D721Med (cell line): ENCODE results near the gene INPP5D.
"Not testable (repeated sequence)": the region's sequence is repeated elsewhere in the genome, so short reads cannot be mapped to it uniquely, and the experiment has no call there.

Source experiments
- DNase-seq: peaks from one replicate; pipeline ENCODE4 v3.0.0; 2011; ENCODE audit warnings: low spot score; ENCODE audit not compliant: insufficient read length
- FAIRE-seq: peaks from 2 replicates; lab custom pipeline; 2011; peaks lifted over from hg19 to GRCh38; lab: Jason Lieb, UNC
- CTCF ChIP-seq: IDR thresholded peaks from 2 replicates; pipeline ENCODE4 v1.5.1; 2012; ENCODE audit warnings: mild to moderate bottlenecking, control low read depth; ENCODE audit not compliant: insufficient read depth; ENCODE audit errors: missing control alignments

Gene INPP5D

GRCh38 chr2:233183869-233184418 is 123.8 kb downstream of the INPP5D start:
- DNase-seq (no peak), FAIRE-seq (no peak)
- TF ChIP-seq CTCF, result no peak

- FAIRE-seq, result no peak
- DNase-seq, result no peak
- no peak for TF ChIP-seq CTCF
These were observed 124.5 kb downstream of the INPP5D start for GRCh38 chr2:233184669-233185068.

GRCh38 chr2:233185330-233185729 is 125.2 kb downstream of the INPP5D start:
- DNase-seq (no peak), FAIRE-seq (no peak)
- no peak for TF ChIP-seq CTCF

- DNase-seq (no peak), FAIRE-seq (no peak)
- no peak for TF ChIP-seq CTCF
These were observed 125.8 kb downstream of the INPP5D start for GRCh38 chr2:233185963-233186362.

- DNase-seq (no peak), FAIRE-seq (no peak)
- no peak for TF ChIP-seq CTCF
These were observed 126.7 kb downstream of the INPP5D start for GRCh38 chr2:233186851-233187250.

- FAIRE-seq (no peak), DNase-seq (no peak)
- TF ChIP-seq CTCF, result no peak
These were observed 128.9 kb downstream of the INPP5D start for GRCh38 chr2:233189025-233189424.

- FAIRE-seq, DNase-seq: not testable (repeated sequence)
These were observed 130.9 kb downstream of the INPP5D start for GRCh38 chr2:233191016-233191415.

- no peak for TF ChIP-seq CTCF
- FAIRE-seq (no peak), DNase-seq (no peak)
These were observed 133.6 kb downstream of the INPP5D start for GRCh38 chr2:233193738-233194137.
